ENCODE data around the gene PTBP3.
"Not testable (repeated sequence)": the region's sequence is repeated elsewhere in the genome, so short reads cannot be mapped to it uniquely, and the experiment has no call there.

The PTBP3 gene

GRCh38 chr9:112379177-112380101 lies 46.0 kb upstream of the PTBP3 start:
- no peaks in the 10 kb centered on the region for H3K4me1 ChIP-seq
- no peaks in the 10 kb centered on the region for H3K9me3 ChIP-seq
- peak; percentile 100 for DNase-seq

DNA sequence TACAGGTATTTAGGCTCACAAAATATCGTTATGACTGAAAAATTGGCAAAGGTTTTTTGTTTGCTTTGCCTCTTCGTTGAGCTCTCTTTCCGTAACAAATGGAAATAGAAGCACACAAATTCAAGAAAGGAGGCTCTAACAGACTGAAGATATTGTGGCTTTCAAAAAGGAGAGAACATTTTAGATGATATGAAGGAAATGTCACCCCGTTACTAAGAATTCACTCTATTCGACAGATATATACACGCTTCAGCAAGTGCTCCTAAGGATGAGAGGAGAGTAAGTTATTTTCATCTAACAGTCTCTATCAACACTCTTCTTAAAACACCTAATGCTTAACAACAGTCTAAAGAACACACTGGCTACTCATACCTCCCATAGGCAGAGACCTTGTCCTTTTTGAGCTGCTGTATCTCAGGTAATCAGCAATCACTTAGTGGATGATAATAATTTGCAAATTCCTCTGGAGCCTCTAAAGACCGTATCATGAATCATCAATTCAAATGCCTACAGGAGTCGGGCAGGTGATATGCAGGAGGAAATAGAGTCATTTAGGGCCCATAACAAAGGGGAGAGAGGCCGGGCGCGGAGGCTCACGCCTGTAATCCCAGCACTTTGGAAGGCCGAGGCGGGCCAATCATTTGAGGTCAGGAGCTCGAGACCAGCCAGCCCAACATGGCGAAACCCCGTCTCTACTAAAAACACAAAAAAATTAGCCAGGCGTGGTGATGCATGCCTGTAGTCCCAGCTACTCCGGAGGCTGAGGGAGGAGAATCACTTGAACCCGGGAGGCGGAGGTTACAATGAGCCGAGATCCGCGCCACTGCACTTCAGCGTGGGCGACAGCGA lies 45.1 kb upstream of the PTBP3 start:
- H3K4me3 ChIP-seq (ENCODE audit: low read depth, low read length) = peak overlapping the region; percentile 74
- no peaks in the 10 kb centered on the region for H3K4me1 ChIP-seq
- H3K27me3 ChIP-seq = no peaks in the 10 kb centered on the region
- no peak for DNase-seq
- TF ChIP-seq, protein P1, sequence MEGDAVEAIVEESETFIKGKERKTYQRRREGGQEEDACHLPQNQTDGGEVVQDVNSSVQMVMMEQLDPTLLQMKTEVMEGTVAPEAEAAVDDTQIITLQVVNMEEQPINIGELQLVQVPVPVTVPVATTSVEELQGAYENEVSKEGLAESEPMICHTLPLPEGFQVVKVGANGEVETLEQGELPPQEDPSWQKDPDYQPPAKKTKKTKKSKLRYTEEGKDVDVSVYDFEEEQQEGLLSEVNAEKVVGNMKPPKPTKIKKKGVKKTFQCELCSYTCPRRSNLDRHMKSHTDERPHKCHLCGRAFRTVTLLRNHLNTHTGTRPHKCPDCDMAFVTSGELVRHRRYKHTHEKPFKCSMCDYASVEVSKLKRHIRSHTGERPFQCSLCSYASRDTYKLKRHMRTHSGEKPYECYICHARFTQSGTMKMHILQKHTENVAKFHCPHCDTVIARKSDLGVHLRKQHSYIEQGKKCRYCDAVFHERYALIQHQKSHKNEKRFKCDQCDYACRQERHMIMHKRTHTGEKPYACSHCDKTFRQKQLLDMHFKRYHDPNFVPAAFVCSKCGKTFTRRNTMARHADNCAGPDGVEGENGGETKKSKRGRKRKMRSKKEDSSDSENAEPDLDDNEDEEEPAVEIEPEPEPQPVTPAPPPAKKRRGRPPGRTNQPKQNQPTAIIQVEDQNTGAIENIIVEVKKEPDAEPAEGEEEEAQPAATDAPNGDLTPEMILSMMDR (IDR thresholded peaks at IDR 0.05; ENCODE audit: low read depth, low read length) = no peak
- no peaks in the 10 kb centered on the region for H3K36me3 ChIP-seq
- no peaks in the 10 kb centered on the region for H3K9me3 ChIP-seq

More at GRCh38 chr9:112379177-112380101, 46.0 kb upstream of the PTBP3 start:
- no peaks in the 10 kb centered on the region for H3K27me3 ChIP-seq
- H3K36me3 ChIP-seq = no peaks in the 10 kb centered on the region
- peak overlapping the region; percentile 91 for H3K4me3 ChIP-seq (ENCODE audit: low read depth, low read length)
- TF ChIP-seq, protein P1 (IDR thresholded peaks at IDR 0.05; ENCODE audit: low read depth, low read length) = no peak

DNA sequence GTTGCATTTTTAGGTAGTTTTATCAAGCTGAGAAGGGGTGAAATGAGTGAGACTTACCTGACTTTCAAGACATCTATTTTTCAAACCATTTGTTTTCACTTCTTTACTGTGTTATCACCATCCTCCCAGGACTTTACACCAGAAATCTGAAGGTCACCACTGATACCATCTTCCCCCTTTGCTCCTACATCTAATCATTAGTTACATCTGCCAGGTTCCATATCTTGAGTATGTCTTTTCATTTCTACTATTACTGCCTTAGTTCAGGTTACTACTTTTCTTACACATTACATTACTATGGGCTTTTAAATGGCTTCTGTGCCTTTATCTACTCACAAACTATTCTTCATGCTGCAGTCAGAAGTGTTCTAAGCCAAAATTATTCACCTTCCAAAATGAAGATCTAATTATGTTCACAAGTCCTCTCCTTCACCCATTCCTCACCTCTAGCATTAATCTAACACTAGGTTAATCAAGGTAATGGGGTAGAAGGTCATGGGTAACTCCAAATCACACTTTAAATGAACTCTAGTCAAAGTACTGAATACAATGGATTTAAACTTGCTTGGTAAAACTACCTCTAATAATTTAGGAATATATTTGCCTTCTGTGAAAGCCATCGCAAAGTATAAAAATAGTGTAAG lies 44.4 kb upstream of the PTBP3 start:
- no peaks in the 10 kb centered on the region for H3K36me3 ChIP-seq
- no peak overlapping the region; the same call in 1 of the 2 replicates for H3K4me3 ChIP-seq (ENCODE audit: low read depth, low read length)
- no peak for DNase-seq
- H3K27me3 ChIP-seq = no peaks in the 10 kb centered on the region
- no peaks in the 10 kb centered on the region for H3K9me3 ChIP-seq
- TF ChIP-seq, protein P1 (IDR thresholded peaks at IDR 0.05; ENCODE audit: low read depth, low read length) = no peak
- H3K4me1 ChIP-seq = no peaks in the 10 kb centered on the region

- TF ChIP-seq, protein P1 (IDR thresholded peaks at IDR 0.05; ENCODE audit: low read depth, low read length) = no peak
- Histone ChIP-seq H3K9me3 (no peaks in the 10 kb centered on the region), H3K4me1 (no peaks in the 10 kb centered on the region), H3K36me3 (no peaks in the 10 kb centered on the region), H3K27me3 (no peaks in the 10 kb centered on the region), H3K4me3 (ENCODE audit: low read depth, low read length) (no peak overlapping the region)
- DNase-seq = no peak
Measured at GRCh38 chr9:112377087-112377486, 43.7 kb upstream of the PTBP3 start.

DNA sequence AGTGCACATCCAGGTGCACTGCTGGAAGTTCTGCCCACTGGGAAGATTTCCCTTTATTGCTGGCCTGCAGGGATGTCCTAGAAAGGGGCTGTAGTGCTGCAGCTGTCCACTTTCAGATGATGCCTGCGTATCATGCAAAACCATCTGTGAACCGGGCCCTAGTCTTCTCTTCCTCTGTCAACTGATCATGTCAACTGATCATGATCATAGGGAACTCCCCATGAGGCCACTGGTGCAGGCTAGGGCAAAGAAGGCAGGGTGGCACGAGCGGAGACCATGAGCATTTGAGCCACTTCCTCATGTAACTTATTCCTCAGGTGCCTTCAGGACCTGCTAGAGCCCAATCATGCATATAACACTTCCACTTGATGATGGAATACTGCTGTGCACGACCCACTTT lies 41.9 kb upstream of the PTBP3 start:
- no peaks in the 10 kb centered on the region for H3K27me3 ChIP-seq
- TF ChIP-seq, protein P1 (IDR thresholded peaks at IDR 0.05; ENCODE audit: low read depth, low read length) = no peak
- no peaks in the 10 kb centered on the region for H3K4me1 ChIP-seq
- H3K4me3 ChIP-seq (ENCODE audit: low read depth, low read length) = no peak overlapping the region
- no peak for DNase-seq
- no peaks in the 10 kb centered on the region for H3K36me3 ChIP-seq
- no peaks in the 10 kb centered on the region for H3K9me3 ChIP-seq

- not testable (repeated sequence) for H3K4me1 ChIP-seq; DNase-seq; H3K9me3 ChIP-seq; H3K36me3 ChIP-seq; H3K27me3 ChIP-seq; H3K4me3 ChIP-seq (ENCODE audit: low read depth, low read length)
Measured at GRCh38 chr9:112374232-112374631, 40.8 kb upstream of the PTBP3 start.

GRCh38 chr9:112373666-112374065 lies 40.2 kb upstream of the PTBP3 start:
- not testable (repeated sequence) for H3K4me3 ChIP-seq (ENCODE audit: low read depth, low read length); H3K27me3 ChIP-seq; DNase-seq; H3K4me1 ChIP-seq; H3K9me3 ChIP-seq; H3K36me3 ChIP-seq
